C4-2B (cell line): ENCODE data around the gene GPATCH1.

Experiments
- ZFX ChIP-seq: fragments of 450-650 bp; IDR thresholded peaks from 2 replicates; pipeline ENCODE4 v1.6.1; 2017
- TF ChIP-seq, protein P1 (sequence below): fragments of 450-650 bp; conservative IDR thresholded peaks from 2 replicates; pipeline ENCODE4 v1.5.1; 2017; ENCODE audit warnings: mild to moderate bottlenecking

GRCh38 chr19:33064458-33064791, 16.6 kb upstream of the GPATCH1 start:
- TF ChIP-seq, protein P1, sequence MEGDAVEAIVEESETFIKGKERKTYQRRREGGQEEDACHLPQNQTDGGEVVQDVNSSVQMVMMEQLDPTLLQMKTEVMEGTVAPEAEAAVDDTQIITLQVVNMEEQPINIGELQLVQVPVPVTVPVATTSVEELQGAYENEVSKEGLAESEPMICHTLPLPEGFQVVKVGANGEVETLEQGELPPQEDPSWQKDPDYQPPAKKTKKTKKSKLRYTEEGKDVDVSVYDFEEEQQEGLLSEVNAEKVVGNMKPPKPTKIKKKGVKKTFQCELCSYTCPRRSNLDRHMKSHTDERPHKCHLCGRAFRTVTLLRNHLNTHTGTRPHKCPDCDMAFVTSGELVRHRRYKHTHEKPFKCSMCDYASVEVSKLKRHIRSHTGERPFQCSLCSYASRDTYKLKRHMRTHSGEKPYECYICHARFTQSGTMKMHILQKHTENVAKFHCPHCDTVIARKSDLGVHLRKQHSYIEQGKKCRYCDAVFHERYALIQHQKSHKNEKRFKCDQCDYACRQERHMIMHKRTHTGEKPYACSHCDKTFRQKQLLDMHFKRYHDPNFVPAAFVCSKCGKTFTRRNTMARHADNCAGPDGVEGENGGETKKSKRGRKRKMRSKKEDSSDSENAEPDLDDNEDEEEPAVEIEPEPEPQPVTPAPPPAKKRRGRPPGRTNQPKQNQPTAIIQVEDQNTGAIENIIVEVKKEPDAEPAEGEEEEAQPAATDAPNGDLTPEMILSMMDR, result no peak
- peak; percentile 51; the same call in 1 of the 2 replicates for TF ChIP-seq ZFX
